Muscle of back (tissue), 13 donors: Measurements from ENCODE around the gene GAS2L2. TPM values are rescaled to one million over a fixed set of nuclear protein-coding genes. Genes with fewer than 3 reads are reported as not detected.
A peak's percentile ranks its signal among the peaks of the same experiment; 100 is the strongest.

ENCODE experiments used
- DNase-seq, 3 donors: peaks; one replicate each; pipeline versions ENCODE4 v3.0.0 to v3.0.0-alpha.2; 2013
- long read RNA-seq, 9 donors: transcript quantifications; one replicate each; lab custom pipeline, GENCODE V29; 2026
- polyA plus RNA-seq, 10 donors: library from polyadenylated mRNA; unstranded; fragments of 120-200 nt; gene quantifications; one replicate each; pipeline ENCODE4 v1.2.1, GENCODE V29; 2013; ENCODE audit not compliant: insufficient read length in 10 of 10

Gene GAS2L2
- not detected for polyA plus RNA-seq
- long read RNA-seq, donor 1, result 0 reads
- long read RNA-seq, donor 2, result 0 reads
- long read RNA-seq, donor 3, result 0 reads
- long read RNA-seq, donor 4, result 0 reads
- long read RNA-seq, donor 5, result 0 reads
- long read RNA-seq, donor 6, result 0 reads
- long read RNA-seq, donor 7, result 0 reads
- long read RNA-seq, donor 8, result 0 reads
- long read RNA-seq, donor 9, result 0 reads

DNA sequence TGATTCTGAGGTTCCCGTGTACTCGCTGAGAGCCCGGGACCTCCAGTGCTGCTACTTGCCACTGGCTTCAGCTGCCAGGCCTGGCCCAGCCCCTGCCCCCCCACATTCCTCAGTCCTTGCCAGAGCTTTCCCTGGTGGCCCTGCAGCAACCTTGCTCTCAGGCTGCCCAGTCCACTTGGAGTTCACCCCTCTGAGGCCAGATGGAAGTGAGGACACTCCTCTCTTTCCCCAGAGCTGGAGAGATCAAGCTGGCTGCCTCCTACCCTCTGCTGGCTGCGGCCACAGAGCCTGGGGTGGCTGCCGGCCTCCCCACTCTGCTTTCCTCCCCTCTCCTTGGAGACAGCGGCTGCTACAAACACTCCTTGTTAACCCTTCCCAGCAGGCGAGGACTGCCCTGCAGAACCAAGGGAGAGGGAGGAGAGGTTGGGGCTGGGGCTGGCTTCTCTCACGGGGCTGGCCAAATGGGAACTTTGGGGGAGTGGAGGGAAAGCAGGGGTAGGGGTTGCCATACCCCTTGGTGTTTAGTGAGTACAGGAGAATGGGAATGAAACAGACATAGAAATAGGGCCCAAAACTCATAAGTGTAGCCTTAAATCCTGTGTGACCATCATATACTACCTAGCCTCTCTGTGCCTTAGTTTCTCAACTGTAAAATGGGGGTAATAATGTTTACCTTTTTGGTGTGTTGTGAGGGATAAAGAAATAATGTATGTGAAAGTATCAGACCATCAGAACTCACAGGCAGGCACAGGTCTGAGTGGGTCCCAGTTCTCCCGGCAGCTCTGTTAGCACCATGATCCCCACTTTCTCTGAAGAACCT, at the start of gene GAS2L2:
Gene GAS2L2, minus strand, starts transcription at position 295 of the 820 bp plus-strand sequence. CDS start 389 bp downstream, outside the sequence.
- DNase-seq, result no peak

DNA sequence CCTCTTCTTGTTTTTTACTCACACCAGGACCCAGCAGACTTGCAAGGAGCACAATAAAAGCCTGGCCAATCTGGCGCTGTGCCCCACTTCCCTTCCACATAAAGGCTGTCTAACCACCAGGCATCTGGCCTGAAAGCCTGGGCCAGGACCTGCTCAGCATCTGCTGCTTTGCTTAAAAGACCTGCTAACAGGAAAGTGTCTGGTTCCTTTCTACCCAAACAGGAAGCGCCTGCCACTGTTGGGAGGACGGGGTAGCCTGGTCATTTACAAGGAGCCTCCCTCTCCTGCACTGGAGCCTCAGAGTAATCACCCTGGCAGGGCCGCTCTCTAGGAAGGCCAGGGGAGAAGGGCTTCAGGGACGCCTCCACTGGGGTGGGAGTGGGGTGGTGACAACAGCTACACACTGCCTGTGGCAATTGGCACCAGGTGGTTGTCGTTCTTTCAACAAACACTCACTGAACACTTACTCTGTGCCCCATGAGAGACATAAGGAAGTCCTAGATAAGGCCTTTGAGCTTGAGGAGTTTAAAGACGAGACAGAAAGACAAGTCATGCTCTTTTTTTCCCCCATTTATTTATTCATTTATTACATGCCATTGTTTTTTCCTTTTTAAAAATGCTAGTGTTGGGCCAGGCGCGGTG, 48.7 kb upstream of the GAS2L2 start:
- DNase-seq, result peak in 2 of 3 donors; percentile 62 to 76

DNA sequence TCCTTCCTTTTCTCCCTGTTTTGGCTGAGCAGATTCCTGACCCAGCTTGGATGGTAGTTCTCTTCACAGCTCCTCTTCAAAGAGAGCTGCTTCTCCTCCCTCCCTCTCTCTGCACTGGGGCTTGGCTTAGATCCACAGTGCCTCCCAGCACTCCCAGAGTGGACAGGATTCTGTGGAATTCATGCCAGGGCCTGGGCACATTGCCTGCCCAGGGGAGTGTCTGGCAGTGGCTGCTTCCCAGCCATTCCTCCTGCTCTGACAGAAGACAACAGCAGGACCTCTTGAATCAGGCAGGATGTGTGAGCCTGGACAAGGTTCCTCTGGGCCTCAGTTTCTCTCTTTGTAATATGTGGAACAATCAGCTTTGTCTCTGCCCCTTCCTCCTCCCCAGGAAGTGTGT, 46.9 kb upstream of the GAS2L2 start:
- peak; percentile 59 to 71 (median 70) for DNase-seq

DNA sequence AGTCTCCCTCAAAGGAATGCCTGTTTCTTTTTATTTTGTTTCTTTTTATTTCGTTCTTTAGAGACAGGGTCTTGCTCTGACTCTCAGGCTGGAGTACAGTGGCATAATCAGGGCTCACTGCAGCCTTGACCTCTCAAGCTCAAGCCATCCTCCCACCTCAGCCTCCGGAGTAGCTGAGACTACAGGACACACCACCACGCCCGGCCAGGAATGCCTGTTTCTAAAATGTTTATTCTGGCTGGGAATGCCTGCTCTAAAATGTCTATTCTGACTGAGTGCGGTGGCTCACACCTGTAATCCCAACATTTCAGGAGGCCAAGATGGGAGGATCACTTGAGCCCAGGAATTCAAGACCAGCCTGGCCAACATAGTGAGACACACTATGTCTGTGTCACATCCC, 44.9 kb upstream of the GAS2L2 start:
- DNase-seq, result no peak

DNA sequence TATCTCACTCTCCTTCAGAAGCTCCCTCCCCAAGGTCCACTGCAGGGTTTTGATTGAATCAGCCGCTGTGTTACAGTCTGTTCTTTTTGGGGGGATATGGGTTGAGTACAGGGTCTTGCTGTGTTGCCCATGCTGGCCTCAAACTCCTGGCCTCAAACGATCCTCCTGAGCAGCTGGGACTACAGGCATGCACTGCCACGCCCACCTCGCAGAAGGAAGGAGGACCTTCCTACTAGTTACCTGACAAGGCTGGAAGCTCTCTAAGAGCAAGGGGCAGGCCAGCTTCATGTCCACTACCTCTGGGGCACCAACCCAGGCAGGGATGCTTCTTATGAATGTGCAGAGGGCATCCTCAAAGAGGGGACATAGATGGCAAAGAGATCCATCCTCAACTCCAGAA, 44.3 kb upstream of the GAS2L2 start:
- no peak for DNase-seq

DNA sequence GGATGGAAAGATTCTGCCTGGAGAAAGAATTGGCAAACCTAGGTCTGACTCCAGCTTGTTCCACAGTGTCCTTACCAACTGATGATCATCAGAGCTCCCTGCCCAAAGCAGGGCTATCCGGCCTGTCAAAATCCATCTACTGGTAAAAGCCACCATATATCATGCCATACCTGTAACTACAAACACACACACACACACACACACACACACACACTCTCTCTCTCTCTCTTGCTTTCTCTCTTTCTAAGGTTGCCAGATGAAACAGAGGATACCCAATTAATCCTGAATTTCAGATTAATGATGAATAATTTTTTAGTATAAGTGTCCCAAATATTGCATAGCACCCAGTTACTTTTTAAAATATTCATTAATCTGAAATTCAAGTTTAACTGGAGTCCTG, 43.9 kb upstream of the GAS2L2 start:
- no peak for DNase-seq

DNA sequence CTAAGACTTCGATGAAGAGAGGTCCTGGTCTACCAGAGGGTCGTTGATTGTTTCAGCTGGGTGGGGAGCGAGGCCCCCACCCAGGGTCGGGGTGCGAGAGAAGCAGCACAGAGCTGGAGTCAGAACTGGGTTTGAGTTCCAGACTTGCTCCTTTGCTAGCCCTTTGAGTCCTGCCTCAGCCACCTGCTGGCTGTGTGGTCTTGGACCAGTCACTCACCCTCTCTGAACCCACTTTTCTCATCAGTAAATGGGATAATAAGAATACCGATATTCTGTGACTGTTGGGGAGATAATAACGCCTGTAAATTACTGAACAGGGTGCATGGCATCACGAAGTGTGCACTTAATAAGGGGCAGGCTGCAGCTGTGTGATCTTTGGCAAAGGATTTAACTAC, 42.8 kb upstream of the GAS2L2 start:
- DNase-seq, result no peak

DNA sequence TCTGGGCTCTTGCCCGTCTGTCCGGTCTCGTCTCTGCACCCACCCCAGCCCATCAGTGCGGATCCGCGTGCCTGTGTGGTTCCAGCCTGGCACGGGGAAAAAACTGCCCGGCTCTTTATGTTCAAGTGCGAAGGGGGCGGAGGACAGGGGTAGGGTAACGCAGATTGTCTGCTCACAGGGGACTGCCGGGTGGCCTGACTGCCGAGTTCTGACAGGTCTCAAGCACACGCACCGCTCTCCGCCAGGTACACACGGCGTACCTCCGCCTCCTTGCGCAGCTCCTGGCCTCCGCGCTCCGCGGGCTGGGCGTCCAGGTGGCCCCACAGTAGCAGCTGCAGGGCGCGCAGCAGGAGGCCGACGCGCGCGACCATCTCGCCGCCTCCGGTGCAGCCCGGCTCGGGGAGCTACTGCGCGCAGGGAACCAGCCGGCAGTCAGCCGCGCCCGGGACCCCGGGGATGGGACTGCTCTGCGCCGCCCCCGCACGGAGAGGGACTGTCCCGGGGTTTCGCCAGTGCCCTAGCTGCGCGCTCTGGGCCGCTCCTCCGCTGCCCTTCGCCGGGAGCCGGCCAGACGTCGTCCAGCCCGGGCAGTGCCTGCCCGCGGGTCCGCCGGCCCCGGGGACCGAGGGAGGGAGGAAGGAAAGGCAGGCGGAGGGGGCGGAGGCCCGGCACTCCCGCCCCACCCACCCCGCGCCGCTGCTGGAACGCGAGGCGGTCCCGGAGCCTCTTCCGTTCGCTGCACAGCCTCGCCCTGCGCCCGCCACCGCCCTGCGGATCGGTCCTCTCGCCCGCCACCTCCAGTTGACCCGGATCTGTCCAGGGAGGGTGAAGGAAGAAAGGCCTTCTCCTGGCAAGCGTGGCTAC, 42.2 kb upstream of the GAS2L2 start, which contains the start of gene MMP28:
Gene MMP28, minus strand, starts transcription at position 635 of the 864 bp plus-strand sequence. Its CDS starts 264 bp downstream, at position 371.
- peak in 1 of 3 donors; percentile 63 for DNase-seq

DNA sequence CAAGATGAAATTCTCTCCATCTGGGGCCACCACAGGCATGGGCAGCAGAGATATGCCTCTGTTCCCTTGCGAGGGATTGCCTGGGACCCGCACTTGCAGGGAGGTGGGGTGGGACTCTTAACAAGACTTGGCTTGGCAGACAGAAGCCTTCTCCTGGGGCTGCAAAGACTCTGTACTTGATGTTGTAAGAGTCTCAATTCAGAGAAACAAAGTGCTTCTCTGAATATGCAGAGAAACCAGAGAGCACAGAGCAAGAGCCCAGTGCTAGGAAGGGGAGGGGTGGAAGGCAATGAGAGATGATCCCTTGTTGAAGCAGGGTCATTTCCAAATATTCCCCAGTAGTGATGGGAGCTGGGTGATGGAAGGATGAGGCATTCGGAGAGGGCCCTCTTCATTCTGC, 40.2 kb upstream of the GAS2L2 start:
- DNase-seq, result no peak

DNA sequence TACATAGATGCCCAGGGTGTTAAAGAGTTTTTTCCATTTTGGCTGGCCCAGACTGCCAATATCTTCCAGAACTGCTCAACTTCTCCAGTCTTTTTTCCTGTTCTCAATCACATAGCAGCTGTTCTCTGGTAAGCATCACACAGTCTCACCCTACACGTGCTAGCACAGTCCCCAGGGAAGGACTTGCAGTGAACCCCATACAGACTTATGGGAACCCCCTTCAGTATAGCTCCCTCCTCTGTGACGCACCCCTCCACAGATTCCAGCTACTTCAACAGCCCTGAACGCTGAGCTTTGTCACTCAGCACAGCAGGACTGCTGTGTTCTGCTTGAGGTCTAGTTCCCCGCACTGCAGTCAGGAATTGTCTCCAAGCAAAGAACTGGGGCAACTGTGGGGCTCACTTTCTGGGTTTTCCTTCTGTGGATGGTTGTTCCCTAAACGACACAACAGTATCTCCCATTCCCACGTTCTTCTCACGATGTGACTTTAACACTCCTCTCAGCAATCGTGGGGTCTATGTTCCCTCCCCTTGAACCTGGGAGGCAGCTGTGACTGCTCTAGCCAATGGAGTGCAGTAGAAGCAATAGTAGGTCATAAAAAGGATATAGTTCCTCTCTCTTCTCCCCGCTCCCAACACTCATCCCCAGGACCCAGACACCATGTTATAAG, 38.8 kb upstream of the GAS2L2 start:
- DNase-seq, result no peak

DNA sequence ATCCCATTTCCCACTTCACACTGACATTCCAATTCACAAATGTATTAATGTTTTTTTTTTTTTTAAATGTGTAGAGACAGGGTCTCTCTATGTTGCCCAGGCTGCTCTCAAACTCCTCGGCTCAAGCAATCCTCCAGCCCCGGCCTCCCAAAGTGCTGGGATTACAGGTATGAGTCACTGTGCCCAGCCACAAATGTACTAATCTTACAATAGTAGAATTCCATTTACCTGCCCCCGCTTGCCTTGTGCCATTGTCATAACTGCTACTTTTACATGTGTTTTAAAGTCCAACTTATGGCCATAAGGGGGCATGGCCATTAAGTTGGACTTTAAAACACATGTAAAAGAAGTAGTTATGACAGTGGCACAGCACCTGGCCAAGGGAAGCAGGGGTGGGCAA, 37.8 kb upstream of the GAS2L2 start:
- no peak for DNase-seq

DNA sequence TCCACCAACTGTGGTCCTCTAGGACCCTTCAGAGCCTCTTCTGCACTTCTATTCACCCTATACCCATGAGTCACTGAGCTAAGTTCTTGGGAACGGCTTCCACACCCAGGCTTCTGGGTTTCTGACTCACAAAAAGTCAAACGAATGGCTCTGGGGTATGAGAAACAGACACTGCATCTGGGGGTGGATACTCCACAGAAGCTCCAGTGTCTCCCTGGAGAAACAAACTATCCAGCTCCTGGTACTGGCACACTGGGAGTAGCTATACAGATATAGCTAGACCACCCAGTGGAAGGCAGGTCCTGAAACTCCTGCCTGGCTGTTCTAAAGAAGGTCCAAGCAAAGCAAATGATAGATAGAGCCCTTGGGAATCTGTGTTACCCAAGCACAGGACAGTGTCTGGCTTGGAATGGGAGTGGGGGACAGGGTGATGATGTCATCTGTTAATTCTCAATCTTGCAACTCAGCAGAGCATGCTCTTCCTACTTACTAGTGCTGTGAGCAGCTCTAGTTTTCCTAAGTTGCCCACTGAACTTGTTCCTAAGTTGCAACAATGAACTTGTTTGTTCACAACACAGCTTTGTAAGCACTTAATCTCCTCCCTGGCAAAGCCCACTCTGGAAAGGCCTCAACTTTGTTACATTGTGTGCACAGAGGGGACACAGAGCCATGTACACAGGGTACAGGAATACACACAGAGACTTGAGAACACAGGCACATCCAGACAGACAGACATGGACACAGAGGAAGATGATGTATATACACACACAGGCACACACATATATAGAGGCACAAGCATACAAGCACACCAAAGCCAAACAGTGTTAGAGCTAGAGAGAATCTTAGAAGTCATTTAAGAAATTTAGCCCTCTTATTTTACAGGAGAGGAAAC, 35.7 kb upstream of the GAS2L2 start:
- DNase-seq, result peak in 2 of 3 donors; percentile 30 to 69

DNA sequence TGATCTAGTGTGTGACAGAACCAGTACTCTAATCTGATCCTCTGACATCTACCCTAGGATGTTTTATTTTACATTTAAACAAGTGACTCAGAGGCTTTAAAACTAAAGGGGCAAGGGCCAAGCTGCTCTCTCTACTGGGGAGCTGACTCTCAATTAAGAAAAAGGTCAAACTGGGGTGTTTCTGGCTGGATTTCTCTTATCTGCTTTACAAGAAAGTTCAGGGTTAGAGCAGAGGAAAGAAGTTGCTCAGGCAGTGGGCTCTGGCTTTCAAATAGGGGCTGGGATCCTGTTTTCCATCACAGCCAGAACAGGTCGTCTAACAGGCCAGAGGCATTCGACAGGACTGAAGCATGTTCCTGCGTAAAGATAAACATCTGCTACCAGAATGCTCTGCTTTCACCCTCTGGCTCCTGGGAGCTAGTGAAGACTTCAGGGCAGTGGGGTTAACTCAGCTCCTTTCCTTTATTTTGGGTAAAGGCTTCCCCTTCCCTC, 33.9 kb upstream of the GAS2L2 start:
- no peak for DNase-seq

DNA sequence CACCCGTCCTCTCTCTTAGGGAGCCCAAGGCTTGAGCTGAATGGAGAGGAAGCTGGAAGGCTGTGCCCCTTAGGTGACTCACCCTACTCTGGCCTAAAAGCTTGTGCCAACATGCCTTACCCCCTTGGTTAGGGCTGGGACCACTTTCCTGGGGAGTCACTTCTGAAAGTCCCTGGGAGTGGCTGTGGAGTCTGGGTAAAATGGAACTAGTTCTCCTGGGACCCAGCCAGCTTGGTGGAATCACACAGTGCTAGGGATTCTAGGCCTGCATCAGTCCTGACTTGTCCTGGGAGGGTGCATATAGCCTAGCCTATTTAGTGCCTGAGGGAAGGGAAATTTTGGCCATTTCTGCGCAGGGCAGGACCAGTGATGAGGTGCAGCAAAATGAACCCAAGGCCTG, 31.9 kb upstream of the GAS2L2 start:
- DNase-seq, result no peak

DNA sequence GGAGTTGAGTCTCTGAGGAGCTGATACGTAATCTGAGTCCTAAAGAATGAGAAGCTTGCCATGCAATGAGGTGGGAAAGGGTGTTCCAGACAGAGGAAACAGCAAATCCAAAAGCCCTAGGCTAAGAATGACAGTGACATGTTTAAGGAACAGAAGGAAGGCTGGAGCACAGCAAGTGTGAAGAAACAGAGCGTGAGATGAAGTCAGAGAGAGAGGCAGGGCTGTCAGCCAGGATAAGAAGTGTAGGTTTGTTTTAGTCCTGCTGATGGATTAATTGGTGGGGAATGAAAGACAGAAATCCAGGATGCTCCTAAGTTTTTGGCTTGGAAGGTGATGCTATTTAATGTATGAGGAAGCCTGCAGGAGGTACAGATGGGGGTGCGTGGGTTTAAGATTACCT, 27.9 kb upstream of the GAS2L2 start:
- DNase-seq, result no peak

DNA sequence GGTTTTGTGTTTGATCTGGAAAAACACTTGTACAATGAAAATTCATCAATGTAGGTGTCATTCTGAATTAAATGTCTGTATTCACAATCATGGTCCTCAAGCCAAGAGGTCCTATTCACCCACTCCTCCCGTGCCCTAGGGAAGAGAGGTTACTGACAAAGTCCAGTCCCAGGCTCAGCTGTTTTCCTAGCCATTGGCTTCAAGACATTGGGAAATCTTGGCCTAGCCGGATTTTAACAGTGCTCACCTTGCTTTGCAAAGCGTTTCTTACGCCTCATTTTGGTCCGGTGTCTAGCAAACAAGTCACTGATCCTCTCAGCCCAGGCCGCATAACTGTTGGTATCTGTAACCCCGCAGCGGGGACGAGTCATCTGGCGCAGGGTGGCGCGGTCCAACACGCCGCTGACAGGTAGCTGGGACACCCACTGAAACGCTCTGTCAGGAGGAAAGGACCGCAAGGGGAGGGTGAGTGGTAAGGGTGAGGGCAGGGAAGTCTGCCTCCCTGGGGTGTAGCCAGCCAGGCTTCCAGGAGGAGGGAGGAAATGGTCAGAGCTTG, 25.7 kb upstream of the GAS2L2 start:
- DNase-seq, result no peak

DNA sequence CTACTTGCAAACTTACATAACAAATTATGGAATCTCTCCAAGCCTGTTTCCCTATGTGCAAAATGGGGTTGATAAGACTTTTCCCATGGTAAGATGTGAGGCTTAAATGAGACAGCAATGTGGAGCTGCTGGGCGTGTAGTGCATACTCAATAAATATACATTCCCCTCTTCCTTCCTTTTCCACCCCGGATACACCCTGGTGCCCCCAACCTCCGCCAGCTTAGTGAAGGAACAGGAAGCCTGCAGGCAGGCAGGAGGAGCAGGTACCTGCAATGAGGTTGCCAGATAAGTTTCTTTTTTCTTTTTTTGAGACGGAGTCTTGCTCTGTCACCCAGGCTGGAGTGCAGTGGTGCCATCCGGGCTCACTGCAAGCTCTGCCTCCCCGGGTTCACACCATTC, 22.5 kb upstream of the GAS2L2 start:
- no peak for DNase-seq

DNA sequence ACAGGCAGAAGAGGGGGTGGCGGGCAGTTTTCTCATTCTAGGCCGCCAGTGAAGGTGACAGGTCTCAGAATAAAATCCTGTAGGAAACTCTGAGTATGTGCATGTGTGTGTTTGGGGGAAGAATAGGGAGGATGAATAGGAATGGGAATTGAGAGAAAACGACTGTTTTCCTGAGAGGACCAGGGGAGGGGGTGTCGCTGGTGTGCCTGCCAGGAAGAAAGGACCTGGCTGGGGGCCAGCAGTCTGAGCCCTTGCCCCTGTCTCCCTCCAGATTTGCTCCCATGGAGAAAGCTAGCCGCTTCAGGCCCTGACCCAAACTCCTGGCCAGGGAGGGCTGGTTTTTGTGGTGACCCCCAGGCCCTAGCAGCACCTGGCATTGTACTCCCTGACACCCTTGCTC, 22.0 kb upstream of the GAS2L2 start:
- DNase-seq, result no peak

DNA sequence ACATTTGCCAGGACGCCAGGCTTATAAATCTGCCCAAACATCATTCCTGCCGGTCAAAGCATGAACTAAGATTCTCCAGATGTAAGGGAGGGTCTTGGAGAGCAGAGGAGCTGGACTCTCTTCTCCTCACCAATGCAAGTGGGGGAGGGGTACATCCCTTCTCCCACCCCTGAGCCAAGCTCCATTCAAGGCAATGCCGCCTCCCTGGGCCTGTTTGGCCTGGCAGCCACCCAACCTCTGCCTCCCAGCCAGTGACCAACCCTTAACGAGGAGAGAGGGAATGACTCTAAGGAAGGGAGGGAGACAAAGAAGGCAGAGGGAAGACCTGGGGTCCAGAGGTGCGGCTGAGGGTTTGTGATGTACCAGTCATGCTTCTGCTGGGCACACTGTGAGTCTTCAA, 21.5 kb upstream of the GAS2L2 start:
- DNase-seq, result peak in 1 of 3 donors; percentile 29
